ENCODE measurements around the gene NMT1. TPM values are rescaled to one million over a fixed set of nuclear protein-coding genes. Genes with fewer than 3 reads are reported as not detected.
"Not testable (repeated sequence)": the region's sequence is repeated elsewhere in the genome, so short reads cannot be mapped to it uniquely, and the experiment has no call there.

The NMT1 gene
- total RNA-seq, 1 experiment from 2014 or later, result 173 TPM

DNA sequence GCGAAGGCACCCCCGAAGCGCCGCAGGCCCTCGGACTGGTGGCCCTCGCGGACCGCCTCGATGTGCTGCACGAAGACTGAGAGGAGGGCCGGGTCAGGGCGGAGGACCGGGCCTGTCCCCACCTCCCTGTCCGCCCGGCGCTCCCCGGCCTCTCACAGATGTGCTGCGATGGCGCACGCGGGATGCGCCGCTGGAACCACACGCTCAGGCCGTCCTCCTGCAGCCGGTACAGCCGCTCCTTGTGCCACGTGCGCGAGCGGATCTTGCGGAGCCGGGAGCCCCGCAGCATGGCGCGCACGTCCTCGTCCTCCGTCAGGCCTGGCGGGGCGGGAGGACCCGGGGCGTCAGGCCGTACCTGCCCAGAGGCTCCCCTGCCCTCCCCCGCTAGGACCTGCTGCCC, 59.9 kb downstream of the NMT1 start:
- CTCF ChIA-PET, result no interaction called here
- TF ChIP-seq, protein P1, sequence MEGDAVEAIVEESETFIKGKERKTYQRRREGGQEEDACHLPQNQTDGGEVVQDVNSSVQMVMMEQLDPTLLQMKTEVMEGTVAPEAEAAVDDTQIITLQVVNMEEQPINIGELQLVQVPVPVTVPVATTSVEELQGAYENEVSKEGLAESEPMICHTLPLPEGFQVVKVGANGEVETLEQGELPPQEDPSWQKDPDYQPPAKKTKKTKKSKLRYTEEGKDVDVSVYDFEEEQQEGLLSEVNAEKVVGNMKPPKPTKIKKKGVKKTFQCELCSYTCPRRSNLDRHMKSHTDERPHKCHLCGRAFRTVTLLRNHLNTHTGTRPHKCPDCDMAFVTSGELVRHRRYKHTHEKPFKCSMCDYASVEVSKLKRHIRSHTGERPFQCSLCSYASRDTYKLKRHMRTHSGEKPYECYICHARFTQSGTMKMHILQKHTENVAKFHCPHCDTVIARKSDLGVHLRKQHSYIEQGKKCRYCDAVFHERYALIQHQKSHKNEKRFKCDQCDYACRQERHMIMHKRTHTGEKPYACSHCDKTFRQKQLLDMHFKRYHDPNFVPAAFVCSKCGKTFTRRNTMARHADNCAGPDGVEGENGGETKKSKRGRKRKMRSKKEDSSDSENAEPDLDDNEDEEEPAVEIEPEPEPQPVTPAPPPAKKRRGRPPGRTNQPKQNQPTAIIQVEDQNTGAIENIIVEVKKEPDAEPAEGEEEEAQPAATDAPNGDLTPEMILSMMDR (IDR thresholded peaks at IDR 0.05; ENCODE audit: insufficient read depth in 1 of 2, low read depth in 1 of 2, low read length in 1 of 2, severe bottlenecking in 1 of 2, unreplicated experiment in 1 of 2), result no peak

DNA sequence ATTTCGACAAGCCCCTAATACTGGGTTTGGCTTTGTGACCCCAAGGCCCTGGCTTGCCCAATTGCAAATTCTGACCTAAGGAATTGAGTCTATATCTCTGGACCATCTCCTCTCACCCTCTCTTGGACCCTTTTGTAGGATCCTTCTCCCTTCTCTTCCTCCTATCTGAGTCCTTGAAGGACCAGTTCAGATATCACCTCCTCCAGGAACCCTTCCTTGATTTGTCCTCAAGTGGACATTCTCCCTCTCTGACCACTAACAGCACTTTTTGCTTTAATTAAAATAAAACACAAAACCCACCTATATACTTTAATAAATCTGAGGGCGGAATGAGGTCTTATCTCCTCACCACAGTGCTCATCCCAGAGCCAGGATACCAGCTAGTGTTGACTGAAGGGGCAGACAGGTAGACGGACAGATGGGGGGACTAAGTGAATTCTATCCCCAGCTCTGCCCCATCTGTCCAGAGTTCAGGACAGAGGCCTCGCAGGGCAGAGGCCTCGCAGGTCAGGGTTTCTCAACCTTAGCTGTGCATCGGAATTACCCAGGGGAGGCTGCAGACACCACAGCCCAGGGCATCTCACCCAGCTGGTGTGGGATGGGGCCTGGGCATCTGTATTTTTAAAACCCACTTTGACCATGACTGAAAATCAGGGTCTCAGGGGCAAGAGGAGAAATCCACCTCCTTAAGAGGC, 62.1 kb downstream of the NMT1 start:
- H3K36me3 Mint-ChIP-seq (ENCODE audit: insufficient read depth, unreplicated experiment), result peaks cover 39% of the 10 kb centered on the region

More for the DNA sequence above, 59.9 kb downstream of the NMT1 start:
- H3K27me3 ChIP-seq (replicated peaks; ENCODE audit: control insufficient read depth, insufficient read depth, low read length), result no peaks in the 10 kb centered on the region
- Mint-ChIP-seq H3K4me1 (ENCODE audit: low read depth, unreplicated experiment) (peaks cover 12% of the 10 kb centered on the region), H3K9me3 (ENCODE audit: unreplicated experiment) (no peaks in the 10 kb centered on the region), H3K4me3 (ENCODE audit: unreplicated experiment) (no peak overlapping the region), H3K27me3 (ENCODE audit: insufficient read depth, unreplicated experiment) (no peaks in the 10 kb centered on the region), H3K27ac (ENCODE audit: unreplicated experiment) (no peak overlapping the region), H3K36me3 (ENCODE audit: insufficient read depth, unreplicated experiment) (peaks cover 39% of the 10 kb centered on the region)
- H3K9me3 ChIP-seq, result no peaks in the 10 kb centered on the region
- H3K4me3 ChIP-seq (ENCODE audit: low read depth, low read length), result no peak overlapping the region
- intact Hi-C loops (cut with micrococcal nuclease; ENCODE audit: unreplicated experiment), result no loop called here
- no TSS peak for BruUV-seq (replicated peaks)
- POLR2A ChIA-PET, result no interaction called here
- peaks cover 2% of the 10 kb centered on the region; the same call in 1 of the 2 replicates for H3K36me3 ChIP-seq (ENCODE audit: control insufficient read depth, insufficient read depth, low read length)
- no peak for DNase-seq
- peaks cover 30% of the 10 kb centered on the region for H3K4me1 ChIP-seq

DNA sequence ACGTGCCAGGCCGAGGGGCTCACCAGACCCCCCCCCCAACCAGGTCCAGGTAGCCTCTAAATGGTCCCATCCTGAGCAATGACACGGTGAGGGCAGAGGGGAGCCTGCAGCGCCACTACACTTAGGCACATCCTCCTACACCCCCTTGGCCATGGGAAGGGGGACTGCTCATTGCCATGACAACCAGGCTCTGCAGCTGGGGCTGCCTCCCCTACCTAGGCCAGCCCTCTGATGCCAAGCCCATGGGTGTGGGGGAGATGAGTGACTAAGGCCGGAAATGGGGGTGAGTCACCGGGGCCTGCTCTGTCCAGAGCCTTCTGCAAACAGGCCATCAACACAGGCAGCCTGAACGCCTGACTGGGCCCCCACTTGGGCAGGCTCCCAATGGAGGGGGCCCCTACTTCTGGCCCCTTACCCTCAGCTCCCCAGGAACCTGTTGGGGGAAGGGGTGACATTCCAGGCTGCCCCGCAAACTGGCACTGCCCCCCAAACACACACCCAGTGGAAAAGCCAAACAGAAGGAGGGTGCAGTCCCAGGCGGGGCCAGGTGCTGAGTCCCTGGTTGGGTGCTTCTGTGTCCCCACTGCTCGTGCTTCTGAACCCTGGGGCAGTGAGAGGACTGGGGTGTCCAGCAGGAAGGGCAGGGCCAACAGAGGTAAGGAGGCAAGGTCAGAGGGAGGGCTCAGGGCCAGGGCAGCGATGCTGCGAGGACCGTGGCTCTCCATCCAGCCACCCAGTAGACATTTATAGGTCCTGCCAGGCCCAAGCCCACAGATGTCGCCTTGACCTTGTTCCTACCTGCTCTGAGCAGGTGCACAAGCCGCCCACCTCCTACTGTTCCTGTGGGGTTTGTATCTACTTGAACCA, 63.0 kb downstream of the NMT1 start:
- Histone ChIP-seq H3K4me3 (ENCODE audit: low read depth, low read length) (no peak overlapping the region), H3K36me3 (ENCODE audit: control insufficient read depth, insufficient read depth, low read length) (no peaks in the 10 kb centered on the region), H3K27me3 (replicated peaks; ENCODE audit: control insufficient read depth, insufficient read depth, low read length) (no peaks in the 10 kb centered on the region), H3K4me1 (peaks cover 56% of the 10 kb centered on the region), H3K9me3 (no peaks in the 10 kb centered on the region)
- CTCF ChIA-PET, result interaction anchor here (2.7 kb wide), 1 partner anchor 11 kb away, joined by 8 read pairs; the partner anchor contains the start of gene ACBD4
- no TSS peak for BruUV-seq (replicated peaks)
- no peaks in the 10 kb centered on the region for H3K9me3 Mint-ChIP-seq (ENCODE audit: unreplicated experiment)
- TF ChIP-seq, protein P1 (IDR thresholded peaks at IDR 0.05; ENCODE audit: insufficient read depth in 1 of 2, low read depth in 1 of 2, low read length in 1 of 2, severe bottlenecking in 1 of 2, unreplicated experiment in 1 of 2), result no peak
- POLR2A ChIA-PET, result no interaction called here
- DNase-seq, result peak; percentile 39 to 75
- peaks cover 25% of the 10 kb centered on the region for H3K4me1 Mint-ChIP-seq (ENCODE audit: low read depth, unreplicated experiment)
- no peaks in the 10 kb centered on the region for H3K27me3 Mint-ChIP-seq (ENCODE audit: insufficient read depth, unreplicated experiment)
- peaks cover 39% of the 10 kb centered on the region for H3K36me3 Mint-ChIP-seq (ENCODE audit: insufficient read depth, unreplicated experiment)
- intact Hi-C loops (cut with micrococcal nuclease; ENCODE audit: unreplicated experiment), result no loop called here
- no peak overlapping the region for H3K4me3 Mint-ChIP-seq (ENCODE audit: unreplicated experiment)
- peak overlapping the region; percentile 67 for H3K27ac Mint-ChIP-seq (ENCODE audit: unreplicated experiment)

More for the DNA sequence above, 62.1 kb downstream of the NMT1 start:
- Histone ChIP-seq H3K9me3 (no peaks in the 10 kb centered on the region), H3K4me1 (peaks cover 46% of the 10 kb centered on the region), H3K4me3 (ENCODE audit: low read depth, low read length) (no peak overlapping the region), H3K27me3 (replicated peaks; ENCODE audit: control insufficient read depth, insufficient read depth, low read length) (no peaks in the 10 kb centered on the region), H3K36me3 (ENCODE audit: control insufficient read depth, insufficient read depth, low read length) (0 out of 2 replicates have a peak, but pooled peaks cover under 1% of the 10 kb centered on the region)
- Mint-ChIP-seq H3K27ac (ENCODE audit: unreplicated experiment) (peak overlapping the region; percentile 24), H3K9me3 (ENCODE audit: unreplicated experiment) (no peaks in the 10 kb centered on the region), H3K4me1 (ENCODE audit: low read depth, unreplicated experiment) (peaks cover 21% of the 10 kb centered on the region), H3K27me3 (ENCODE audit: insufficient read depth, unreplicated experiment) (no peaks in the 10 kb centered on the region), H3K4me3 (ENCODE audit: unreplicated experiment) (no peak overlapping the region)
- DNase-seq, result no peak
- no TSS peak for BruUV-seq (replicated peaks)
- TF ChIP-seq, protein P1 (IDR thresholded peaks at IDR 0.05; ENCODE audit: insufficient read depth in 1 of 2, low read depth in 1 of 2, low read length in 1 of 2, severe bottlenecking in 1 of 2, unreplicated experiment in 1 of 2), result no peak
- intact Hi-C loops (cut with micrococcal nuclease; ENCODE audit: unreplicated experiment), result no loop called here
- POLR2A ChIA-PET, result no interaction called here
- CTCF ChIA-PET, result interaction anchor here (2.7 kb wide), 1 partner anchor 12 kb away, joined by 8 read pairs; the partner anchor contains the start of gene ACBD4

DNA sequence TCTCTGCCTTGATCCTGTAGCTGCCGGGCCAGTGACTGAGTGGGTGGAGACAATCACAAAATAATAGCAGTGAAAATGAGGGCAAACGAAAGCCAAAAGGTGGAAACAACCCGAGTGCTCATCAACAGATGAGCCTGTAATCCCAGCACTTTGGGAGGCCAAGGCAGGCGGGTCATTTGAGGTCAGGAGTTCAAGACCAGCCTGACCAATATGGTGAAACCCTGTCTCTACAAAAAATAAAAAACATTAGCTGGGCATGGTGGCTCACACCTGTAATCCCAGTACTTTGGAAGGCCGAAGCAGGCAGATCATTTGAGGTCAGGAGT, 63.6 kb downstream of the NMT1 start:
- H3K9me3 ChIP-seq; H3K4me3 Mint-ChIP-seq (ENCODE audit: unreplicated experiment); DNase-seq; POLR2A ChIA-PET; H3K4me3 ChIP-seq (ENCODE audit: low read depth, low read length); H3K27me3 Mint-ChIP-seq (ENCODE audit: insufficient read depth, unreplicated experiment); H3K27me3 ChIP-seq (replicated peaks; ENCODE audit: control insufficient read depth, insufficient read depth, low read length); H3K9me3 Mint-ChIP-seq (ENCODE audit: unreplicated experiment); H3K36me3 ChIP-seq (ENCODE audit: control insufficient read depth, insufficient read depth, low read length); BruUV-seq (replicated peaks); intact Hi-C loops (cut with micrococcal nuclease; ENCODE audit: unreplicated experiment): not testable (repeated sequence)
- peaks cover 62% of the 10 kb centered on the region for H3K4me1 ChIP-seq
- Mint-ChIP-seq H3K27ac (ENCODE audit: unreplicated experiment) (peak overlapping the region; percentile 67), H3K4me1 (ENCODE audit: low read depth, unreplicated experiment) (peaks cover 31% of the 10 kb centered on the region), H3K36me3 (ENCODE audit: insufficient read depth, unreplicated experiment) (peaks cover 39% of the 10 kb centered on the region)
- CTCF ChIA-PET, result interaction anchor here (2.7 kb wide), 1 partner anchor 11 kb away, joined by 8 read pairs; the partner anchor contains the start of gene ACBD4

Data from Caco-2 (cell line).